ENCODE measurements around the gene ABHD17C.
A peak's percentile ranks its signal among the peaks of the same experiment; 100 is the strongest.
"Not testable (repeated sequence)": the region's sequence is repeated elsewhere in the genome, so short reads cannot be mapped to it uniquely, and the experiment has no call there.

The ABHD17C gene

DNA sequence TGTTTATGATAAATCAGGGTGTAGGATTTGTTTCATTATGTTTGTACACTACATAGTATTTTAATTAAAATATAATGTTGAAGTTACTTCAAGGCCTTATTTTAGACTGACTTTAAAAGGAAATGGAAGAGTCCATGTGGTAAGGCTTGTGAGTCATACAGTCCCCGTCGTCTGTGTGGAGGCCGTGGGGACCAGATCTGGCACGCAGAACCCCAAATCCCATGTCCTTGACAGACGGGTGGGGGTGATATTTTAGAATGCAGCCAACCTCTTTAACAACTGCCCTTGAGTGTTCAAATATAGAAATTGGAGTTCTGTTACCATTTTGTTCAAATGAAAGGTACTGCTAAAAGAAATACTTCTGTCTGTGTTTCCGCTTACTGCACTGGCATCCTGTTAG is 35.8 kb downstream of the ABHD17C start:
- DNase-seq (ENCODE audit: low spot score) = no peak

DNA sequence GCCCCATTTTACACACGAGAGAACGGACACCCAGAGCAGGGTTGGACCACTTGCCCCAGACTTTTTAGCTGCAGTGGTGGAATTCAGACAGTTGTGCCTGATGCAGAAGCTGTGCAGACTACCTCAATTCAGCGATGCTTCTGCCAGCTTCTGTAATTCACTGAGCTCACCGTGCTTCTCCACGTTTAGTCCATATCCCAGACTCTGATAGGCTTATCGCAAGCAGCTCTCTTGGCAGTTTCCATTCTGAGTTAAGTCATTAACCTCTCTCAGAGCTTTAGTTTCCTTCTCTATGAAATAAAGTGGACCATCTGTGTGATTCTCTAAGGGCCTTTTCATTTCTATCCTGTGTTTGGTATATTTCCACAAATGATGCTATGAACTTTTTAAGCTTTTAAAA is 37.1 kb downstream of the ABHD17C start:
- no peak for DNase-seq (ENCODE audit: low spot score)

DNA sequence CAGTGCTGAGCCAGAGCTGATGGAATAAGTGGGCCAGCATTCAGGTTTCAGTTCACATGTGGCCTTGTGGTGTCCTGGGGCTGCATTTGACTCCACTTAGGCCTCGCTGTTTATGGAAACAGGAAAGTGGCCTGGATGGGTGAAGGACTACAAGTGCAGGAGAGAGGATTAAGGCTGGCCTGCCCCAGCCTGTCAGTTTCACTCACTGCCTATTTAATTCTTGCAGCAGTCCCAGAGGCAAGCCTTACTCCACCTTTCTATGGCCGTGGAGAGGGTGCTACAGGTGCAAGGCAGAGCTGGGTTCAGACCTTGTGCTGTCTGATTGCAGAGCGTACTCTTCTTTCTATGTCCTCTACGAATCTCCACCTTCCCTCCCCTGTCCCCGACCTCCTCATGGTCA is 37.7 kb downstream of the ABHD17C start:
- DNase-seq (ENCODE audit: low spot score) = no peak

DNA sequence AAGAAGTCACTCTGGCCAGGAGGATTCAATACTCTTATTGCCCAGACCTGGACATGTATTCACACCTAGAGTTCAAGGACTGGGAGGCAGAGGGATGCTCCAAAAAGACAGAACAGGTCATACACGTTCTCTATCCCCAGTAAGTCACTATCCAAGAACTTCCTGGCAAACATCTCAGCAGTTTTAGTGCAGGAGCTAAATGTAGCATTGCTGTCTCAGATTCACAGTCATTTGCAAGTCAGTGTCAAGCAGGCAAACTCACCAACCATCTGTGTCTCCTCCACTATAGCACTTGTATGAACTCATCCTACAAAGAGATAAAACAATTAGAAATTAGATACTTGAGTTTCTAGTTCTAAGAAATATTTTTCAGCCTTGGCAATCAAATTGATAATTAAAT is 38.4 kb downstream of the ABHD17C start:
- DNase-seq (ENCODE audit: low spot score) = no peak

DNA sequence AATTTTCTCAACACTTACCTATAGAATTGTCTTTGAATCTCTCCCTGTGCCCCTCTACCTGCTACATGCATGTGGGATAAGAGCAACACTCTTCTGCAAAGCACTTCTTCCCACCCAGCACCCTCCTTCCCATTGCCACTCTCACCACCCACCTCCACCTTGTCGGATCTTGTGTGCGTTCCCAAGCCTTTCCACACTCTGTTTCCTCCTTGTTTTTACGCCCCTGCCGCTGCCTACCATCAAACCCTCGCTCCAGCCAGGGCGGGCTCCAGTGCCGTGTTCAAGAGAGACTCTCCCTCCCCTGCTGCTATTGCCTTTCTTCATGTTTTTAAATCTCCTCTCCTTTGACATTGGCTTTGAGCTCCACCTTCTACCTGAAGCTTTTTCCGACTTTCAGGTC is 40.2 kb downstream of the ABHD17C start:
- DNase-seq (ENCODE audit: low spot score) = no peak

DNA sequence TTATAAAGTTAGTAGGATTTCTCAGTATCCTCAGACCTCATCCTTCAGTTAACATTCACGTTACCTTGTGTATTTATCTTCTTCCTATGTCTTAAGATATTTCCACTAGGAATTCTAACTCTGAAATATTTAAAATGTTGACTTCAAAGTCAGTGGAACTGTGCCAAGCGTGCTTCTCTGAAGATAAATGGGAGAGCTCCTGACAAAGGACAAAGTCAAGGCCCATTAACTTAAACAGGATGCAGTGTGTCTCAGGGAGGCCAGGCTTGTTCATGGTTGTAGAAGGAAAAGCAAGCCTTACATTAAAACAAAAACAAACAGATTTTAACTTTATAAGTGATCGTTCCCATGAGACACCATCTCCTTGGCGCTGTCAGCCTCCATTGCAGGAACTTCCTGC is 41.5 kb downstream of the ABHD17C start:
- DNase-seq (ENCODE audit: low spot score) = peak; percentile 40

DNA sequence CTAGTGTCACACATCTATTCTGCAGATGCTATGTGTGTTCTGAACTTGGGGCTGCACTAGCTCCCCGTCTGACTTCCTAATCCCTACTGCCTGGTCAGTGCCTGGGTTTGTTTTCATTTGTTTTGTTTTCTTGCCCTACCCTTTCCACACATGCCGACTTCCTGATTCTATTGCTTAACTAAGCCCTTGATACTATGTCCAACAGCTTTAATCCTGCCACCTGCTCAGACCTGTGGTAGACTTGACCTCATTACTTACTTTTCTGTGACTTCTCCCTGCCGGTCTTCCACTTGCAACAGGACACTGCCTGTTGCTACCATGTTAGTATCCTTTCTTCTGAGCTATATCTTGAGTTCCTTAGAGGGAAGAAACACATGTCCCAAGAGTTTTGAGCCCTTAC is 44.8 kb downstream of the ABHD17C start:
- DNase-seq (ENCODE audit: low spot score) = no peak

DNA sequence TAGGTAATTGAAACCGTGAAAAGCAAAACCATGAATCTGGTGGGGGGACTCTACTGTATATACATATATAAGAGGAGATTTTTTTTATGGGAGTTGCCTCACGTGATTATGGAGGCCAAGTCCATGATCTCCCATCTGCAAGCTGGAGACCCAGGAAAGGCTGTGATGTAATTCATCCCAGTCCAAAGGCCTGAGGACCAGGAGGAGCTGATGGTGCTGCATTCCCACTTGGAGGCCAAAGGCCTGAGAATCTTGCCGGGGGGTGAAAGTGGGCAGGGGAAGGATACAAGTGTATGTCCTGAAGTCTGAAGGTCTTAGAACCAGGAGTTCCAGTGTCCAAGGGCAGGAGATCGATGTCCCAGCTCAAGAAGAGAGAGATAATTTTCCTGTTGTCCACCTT is 47.0 kb downstream of the ABHD17C start:
- no peak for DNase-seq (ENCODE audit: low spot score)

DNA sequence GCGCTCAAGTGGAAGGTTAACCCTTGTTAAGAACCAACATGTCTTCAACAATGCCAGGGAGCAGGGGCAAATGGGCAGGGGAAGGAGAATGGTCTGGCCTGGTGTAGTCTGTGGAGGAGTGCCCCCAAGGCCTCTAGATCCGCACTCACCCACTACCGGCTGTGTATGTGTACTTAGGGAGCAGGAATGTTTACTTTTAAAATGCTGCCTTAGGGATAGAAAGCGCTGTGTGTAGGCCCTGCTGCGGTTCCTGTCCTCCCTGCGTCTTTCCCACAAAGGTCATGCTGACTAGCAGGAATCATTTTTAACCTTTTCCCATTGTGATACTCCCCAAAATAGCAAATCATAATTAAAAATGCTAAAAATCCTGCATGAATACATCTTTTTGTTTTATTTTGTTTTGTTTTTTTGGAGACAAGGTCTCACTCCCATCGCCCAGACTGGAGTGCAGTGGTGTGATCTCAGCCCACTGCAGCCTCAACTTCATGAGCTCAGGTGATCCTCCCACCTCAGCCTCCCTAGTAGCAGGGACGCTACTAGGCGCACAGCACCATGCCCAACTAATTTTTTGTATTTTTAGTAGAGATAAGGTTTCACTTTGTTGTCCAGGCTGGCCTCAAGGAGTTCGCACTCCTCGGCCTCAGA is 48.2 kb downstream of the ABHD17C start:
- DNase-seq (ENCODE audit: low spot score) = no peak

DNA sequence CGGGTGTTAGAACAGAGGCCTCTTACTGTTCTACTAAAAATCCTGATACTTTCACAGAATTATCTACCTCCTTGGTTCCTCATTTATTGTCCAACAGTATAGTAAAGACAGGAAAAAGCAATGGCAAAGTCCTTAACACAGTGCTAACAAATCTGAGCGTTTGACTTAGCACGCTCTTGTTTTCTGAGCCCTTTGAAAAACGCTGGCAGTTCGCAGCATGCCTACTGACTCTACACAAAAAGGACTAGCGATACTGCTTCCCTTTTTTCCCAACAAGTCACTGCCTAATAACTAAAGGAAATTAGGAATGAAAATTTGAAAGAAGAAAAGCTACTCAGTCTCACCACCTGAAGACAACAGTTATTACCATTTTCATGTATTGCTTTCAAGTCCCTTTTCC is 49.3 kb downstream of the ABHD17C start:
- no peak for DNase-seq (ENCODE audit: low spot score)

DNA sequence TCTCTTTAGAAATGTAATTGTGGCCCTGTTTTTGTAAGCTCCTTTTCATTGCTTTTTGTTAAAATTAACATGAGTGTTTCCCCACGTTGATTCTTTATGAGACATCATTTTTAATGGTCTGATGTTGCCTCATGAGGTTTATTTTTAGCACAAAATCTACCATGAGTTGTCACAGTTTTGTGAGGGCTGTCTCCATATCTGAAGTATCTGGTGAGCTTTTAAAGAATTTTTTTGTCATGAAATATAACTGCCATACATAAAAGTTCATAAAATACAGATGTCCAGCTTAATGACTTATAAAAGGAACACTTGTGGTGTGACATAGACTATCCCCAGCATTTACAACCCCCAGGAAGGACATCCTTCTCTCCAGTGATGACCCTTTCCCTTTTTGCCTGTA is 49.7 kb downstream of the ABHD17C start:
- DNase-seq (ENCODE audit: low spot score) = no peak

DNA sequence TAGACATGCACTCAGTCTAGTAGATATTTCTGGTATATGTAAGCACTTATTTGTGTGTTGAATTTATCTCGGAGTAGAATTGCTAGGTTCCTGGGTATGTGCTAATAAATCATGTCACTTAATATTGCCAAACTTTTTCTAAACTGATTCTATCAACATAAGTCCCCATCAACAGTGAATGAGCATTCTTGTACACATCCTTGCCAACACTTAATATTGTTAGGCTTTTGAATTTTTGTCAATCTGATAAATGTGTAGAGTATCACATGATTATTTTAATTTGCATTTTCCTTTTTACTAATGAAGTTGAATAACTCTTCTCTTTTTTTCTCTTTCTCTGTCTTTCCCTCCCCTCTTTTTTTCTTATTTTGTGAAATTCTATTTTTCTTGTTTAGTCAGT is 50.8 kb downstream of the ABHD17C start:
- no peak for DNase-seq (ENCODE audit: low spot score)

DNA sequence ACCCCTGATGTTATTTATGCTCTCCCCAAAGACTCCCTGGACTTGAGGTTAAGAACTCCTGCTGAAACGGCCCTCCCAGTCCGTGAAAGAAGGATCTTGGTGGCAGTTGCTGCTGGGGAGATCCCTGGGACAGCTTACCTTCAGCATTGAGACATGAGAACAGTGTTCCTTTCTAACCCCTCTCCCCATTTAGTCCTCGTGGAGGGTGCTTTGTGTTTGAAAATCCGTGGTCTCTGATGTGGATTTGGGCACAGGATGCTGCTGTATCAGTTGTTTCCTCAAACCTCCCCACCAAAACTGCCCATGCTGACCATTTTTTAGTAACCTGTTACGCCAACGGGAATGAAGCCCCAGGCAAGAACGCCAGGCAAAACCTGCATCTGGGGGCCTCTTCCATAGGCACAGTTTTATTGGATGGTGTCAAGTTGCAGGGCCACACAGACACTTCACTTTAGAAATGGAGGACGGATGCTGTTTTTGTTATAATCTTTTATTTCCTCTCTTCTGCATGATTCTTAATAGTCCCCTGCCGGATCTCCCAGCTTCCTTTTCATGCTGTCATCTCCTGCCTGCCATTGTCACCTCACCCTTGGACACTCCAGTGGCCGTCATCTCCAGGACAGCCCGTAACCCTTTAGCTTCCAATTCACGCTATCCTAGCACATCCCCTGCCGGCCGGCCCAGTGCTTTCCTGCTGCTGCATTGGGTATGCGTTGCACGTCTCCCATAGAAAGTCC is 52.4 kb downstream of the ABHD17C start:
- DNase-seq (ENCODE audit: low spot score) = no peak

DNA sequence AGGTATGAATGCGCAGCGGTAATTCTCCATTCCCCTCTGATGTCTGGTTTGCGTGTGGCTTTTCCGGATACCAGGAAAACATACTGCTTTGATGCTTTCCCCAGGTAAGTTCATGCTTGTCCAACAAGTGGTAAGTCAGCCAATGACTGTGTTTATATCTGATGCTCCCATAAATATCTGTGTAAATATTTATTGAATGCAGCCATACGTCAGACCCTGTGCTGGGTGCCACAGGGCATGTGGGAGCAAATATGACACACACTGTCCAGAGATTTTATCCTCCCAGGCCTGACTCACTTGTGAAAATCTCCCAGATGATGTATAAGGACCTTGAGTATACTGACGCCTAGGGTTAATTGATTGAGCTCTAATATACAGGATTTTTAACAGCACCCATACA is 54.5 kb downstream of the ABHD17C start:
- peak; percentile 28 for DNase-seq (ENCODE audit: low spot score)

DNA sequence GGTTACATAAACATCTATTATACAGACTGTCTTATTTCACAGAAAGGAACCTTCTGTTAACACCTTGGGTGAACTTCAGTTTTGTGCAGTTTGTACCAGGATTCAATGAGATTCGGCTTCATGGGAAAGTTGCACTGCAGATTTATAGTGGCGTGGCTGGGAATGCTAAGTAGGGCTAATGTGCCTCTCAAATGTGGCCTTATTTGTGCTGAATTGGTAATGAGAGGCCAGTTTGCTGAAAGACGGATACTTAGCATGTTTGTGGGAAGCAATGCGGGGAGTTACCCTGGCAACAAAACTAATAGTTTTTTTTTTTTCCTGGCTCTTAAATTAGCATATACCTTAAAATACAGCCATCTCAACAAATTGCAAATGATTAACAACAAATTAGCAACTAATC is 55.5 kb downstream of the ABHD17C start:
- DNase-seq (ENCODE audit: low spot score) = no peak

DNA sequence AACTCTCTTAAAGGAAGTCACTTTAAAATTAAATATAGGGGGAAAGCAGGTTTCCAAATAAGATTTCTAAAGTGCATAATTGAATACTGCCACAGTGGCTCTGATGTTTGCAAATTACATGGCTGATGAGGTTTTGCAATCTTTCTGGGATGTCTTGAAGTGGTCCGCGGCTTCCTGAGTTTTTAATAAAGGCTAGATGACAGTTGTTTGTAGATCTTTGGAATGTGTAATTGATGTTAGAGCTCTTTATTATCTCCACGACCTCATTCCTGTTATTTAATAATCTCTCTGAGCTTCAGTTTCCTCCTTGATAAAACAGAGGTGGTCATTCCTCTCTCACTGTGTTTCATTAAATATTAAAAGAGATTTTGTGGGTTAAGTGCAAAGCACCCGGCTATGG is 57.1 kb downstream of the ABHD17C start:
- no peak for DNase-seq (ENCODE audit: low spot score)

DNA sequence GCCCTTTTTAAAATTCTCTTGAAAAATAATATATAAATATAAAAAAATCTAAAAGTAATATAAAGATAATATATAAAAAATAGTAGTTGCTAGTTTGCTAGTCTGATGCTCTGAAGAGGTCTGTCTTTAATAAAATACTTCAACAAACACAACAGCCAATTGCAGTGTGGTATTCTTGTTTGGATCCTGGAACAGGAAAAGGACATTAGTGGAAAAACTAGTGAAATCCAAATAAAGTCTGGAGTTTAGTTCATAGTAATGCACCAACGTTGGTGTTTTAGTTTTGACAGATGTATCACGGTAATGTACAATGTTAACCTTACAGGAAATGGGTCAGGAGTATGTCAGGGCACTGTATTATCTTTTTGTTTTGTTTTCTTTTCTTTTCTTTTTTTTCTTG is 58.1 kb downstream of the ABHD17C start:
- DNase-seq (ENCODE audit: low spot score) = no peak

DNA sequence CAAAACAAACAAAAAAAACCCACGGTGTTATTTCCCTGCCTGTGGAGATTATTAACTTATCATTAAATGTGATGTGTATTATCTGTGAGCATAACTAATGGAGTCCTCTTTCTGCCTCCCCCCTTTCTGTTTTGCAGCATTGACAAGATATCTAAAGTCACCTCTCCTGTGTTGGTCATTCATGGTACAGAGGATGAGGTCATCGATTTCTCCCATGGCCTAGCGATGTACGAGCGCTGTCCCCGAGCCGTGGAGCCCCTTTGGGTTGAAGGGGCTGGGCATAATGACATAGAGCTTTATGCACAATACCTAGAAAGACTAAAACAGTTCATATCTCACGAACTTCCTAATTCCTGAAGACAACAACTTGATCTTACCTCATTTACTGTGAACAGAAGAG is 58.9 kb downstream of the ABHD17C start:
- no peak for DNase-seq (ENCODE audit: low spot score)

DNA sequence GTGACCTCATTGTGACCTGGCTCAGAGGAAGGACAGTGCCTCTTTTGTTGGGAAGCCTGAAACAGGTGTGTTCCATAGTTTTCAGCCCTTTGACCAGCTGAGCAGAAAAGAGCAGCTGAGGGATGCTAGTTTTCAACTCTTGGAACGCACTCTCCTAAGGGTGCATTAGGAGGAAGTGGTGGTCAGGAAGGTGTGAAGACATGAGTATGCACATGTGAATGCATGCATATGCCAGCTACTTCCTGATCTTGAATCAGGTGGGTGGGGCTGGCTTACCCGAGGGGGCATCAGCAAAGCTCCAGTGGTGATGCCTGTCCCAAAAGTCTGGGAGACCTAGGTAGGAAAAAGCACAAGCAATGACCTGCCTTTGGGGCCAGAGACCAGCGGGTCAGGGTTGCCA is 60.8 kb downstream of the ABHD17C start:
- peak; percentile 28 for DNase-seq (ENCODE audit: low spot score)

DNA sequence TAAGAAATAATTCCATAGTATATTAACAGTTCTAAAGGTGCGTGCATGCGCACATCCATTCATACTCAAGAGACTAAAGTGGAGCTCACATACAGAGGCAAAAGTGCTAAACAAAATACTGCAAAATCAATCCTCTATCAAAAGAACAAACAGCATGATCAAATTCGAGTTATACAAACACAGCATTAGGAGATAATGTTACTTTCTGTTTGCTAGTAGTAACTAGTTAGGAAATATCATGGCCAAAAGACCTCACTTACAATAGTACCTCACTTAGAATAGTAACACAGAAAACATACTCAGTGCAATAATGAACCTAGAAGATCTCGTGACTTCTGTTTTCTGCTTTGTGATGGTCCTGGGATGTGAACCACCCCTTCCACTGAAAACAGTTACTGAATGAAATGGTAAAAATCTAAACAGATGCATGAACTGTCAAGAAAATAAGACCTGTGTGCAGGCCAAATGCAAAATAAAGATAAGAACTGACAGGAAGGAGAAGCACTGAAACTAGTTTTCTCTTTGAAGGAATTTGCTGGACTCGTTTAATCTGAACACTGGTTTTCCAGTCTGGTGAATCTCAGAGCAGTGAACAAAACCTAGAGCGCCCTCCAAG is 63.1 kb downstream of the ABHD17C start:
- DNase-seq (ENCODE audit: low spot score) = no peak

DNA sequence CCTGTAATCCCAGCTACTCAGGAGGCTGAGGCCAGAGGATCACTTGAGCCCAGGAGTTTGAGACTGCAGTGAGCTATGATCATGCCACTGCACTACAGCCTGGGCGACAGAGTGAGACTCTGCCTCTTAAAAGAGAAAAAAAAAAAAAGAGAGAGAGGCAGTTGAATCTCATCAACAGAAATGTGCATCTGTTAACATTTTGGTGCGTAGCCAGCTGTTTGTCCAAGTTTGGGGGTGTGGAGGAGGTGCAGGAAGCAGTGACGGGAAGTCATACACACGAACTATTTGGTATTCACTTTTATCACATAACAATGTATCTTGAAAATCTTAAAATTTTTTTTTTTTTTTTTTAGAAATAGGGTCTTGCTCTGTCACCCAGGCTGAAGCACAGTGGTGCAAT is 65.8 kb downstream of the ABHD17C start:
- no peak for DNase-seq (ENCODE audit: low spot score)

DNA sequence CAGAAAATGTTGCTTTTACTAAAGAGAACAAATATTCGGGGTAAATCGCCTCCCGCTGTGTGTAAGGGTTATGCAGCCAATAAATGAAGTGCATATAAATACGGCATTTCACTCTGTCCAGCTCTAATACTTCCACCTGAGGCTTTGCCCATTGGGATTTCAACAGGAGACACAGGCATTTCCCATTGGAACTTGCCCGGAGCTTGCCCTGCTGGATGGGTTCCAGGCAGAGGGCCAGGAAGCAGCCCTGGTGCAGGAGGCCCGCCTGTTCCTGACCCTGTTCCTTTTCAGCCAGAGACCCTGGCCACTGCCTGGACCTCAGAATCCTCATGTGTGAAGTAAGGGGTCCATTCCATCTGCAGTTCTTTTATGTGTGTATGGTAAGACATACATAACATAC is 66.6 kb downstream of the ABHD17C start:
- DNase-seq (ENCODE audit: low spot score) = no peak

DNA sequence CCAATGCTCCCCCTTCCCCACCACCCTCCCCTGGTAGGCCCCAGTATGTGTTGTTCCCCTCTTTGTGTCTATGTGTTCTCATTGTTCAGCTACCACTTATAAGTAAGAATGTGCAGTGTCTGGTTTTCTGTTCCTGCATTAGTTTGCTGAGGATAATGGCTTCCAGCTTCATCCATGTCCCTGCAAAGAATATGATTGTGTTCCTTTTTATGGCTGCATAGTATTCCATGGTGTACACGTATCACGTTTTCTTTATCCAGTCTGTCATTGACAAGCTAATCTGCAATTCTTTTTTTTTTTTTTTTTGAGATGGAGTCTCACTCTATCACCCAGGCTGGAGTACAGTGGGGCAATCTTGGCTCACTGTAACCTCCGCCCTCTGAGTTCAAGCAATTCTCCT is 68.1 kb downstream of the ABHD17C start:
- not testable (repeated sequence) for DNase-seq (ENCODE audit: low spot score)

DNA sequence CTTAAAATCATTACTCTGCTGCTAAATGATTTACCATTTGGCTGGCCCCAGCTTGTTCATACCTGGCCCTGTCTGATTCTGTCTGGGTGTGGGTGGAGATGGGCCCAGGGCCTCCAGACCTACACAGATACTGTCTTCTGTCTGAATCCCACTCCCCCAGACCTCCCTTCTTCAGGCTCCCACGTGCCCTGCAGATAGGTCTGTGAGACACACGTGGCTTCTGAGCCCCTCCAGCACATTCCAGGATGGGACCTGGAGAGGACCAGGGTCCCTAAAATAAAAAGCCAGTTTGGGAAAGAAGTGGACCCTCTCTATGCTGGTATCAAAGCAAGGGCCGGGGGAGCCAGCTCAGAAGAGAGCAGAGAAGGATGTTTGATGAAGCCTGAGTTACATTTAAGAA is 69.4 kb downstream of the ABHD17C start:
- no peak for DNase-seq (ENCODE audit: low spot score)
